ENCODE measurements around the gene TMEM82.

Gene TMEM82

GRCh38 chr1:15736892-15737261, 5.4 kb upstream of the TMEM82 start:
- no peak for DNase-seq

GRCh38 chr1:15737324-15738319, 4.7 kb upstream of the TMEM82 start:
- DNase-seq, result no peak

GRCh38 chr1:15738416-15739113, 3.7 kb upstream of the TMEM82 start:
- DNase-seq, result no peak

- DNase-seq, result no peak
Measured at GRCh38 chr1:15739259-15739658, 3.0 kb upstream of the TMEM82 start.

GRCh38 chr1:15739745-15740144, 2.6 kb upstream of the TMEM82 start:
- no peak for DNase-seq

- DNase-seq, result peak; percentile 82
Measured at GRCh38 chr1:15740924-15741850, 1.1 kb upstream of the TMEM82 start.

- DNase-seq, result no peak
Measured at GRCh38 chr1:15744122-15744679, 1.9 kb downstream of the TMEM82 start.

GRCh38 chr1:15747378-15747777, 5.1 kb downstream of the TMEM82 start:
- DNase-seq, result no peak

GRCh38 chr1:15748264-15748663, 6.0 kb downstream of the TMEM82 start:
- no peak for DNase-seq

- no peak for DNase-seq
Measured at GRCh38 chr1:15748690-15749398, 6.5 kb downstream of the TMEM82 start.

GRCh38 chr1:15749399-15750291, 7.3 kb downstream of the TMEM82 start:
- no peak for DNase-seq

- no peak for DNase-seq
Measured at GRCh38 chr1:15750924-15751323, 8.6 kb downstream of the TMEM82 start.

- DNase-seq, result no peak
Measured at GRCh38 chr1:15751717-15752116, 9.4 kb downstream of the TMEM82 start.

GRCh38 chr1:15753776-15754175, 11.5 kb downstream of the TMEM82 start:
- DNase-seq, result no peak

GRCh38 chr1:15755021-15755645, 12.8 kb downstream of the TMEM82 start:
- no peak for DNase-seq

- no peak for DNase-seq
Measured at GRCh38 chr1:15755646-15756040, 13.3 kb downstream of the TMEM82 start.

- DNase-seq, result peak; percentile 51
Measured at GRCh38 chr1:15756143-15757015, 14.1 kb downstream of the TMEM82 start.

GRCh38 chr1:15757016-15757543, 14.8 kb downstream of the TMEM82 start:
- DNase-seq, result peak; percentile 21
